HepG2 (cell line): ENCODE measurements around the gene PHIP.

Experiments used
- ARID2 ChIP-seq: sonication (generic); formaldehyde crosslinking; IDR thresholded peaks from 2 replicates; pipeline ENCODE4 v1.8.1; 2022; ENCODE audit warnings: mild to moderate bottlenecking, missing genetic modification reagents, borderline replicate concordance
- BCLAF1 ChIP-seq: fragments of 450-650 bp; IDR thresholded peaks from 2 replicates; pipeline ENCODE4 v1.6.1; 2017; ENCODE audit warnings: mild to moderate bottlenecking
- CTCF ChIP-seq: sonication (generic); formaldehyde crosslinking; IDR thresholded peaks from 2 replicates; pipeline ENCODE4 v1.5.0; 2020; ENCODE audit warnings: mild to moderate bottlenecking, missing genetic modification reagents, moderate library complexity
- MEF2D ChIP-seq: sonication (generic); formaldehyde crosslinking; IDR thresholded peaks from 2 replicates; pipeline ENCODE4 v1.5.1; 2020; ENCODE audit warnings: mild to moderate bottlenecking, missing genetic modification reagents
- PREB ChIP-seq: sonication (generic); formaldehyde crosslinking; IDR thresholded peaks from 2 replicates; pipeline ENCODE4 v1.4.0; 2020; ENCODE audit warnings: missing genetic modification reagents
- REST ChIP-seq, 2 experiments: IDR thresholded peaks; 2 replicates each; pipeline ENCODE4 v1.6.1; 2011 to 2012; ENCODE audit warnings: low read length in 2 of 2, borderline replicate concordance in 1 of 2, low read depth in 1 of 2, mild to moderate bottlenecking in 1 of 2, moderate library complexity in 1 of 2
- SMC3 ChIP-seq: IDR thresholded peaks from 2 replicates; pipeline ENCODE4 v1.6.1; 2011; ENCODE audit warnings: low read length, improper control_type of control experiment
- SPEN ChIP-seq: sonication (generic); formaldehyde crosslinking; IDR thresholded peaks from 2 replicates; pipeline ENCODE4 v1.5.1; 2020; ENCODE audit warnings: low read depth, mild to moderate bottlenecking, missing genetic modification reagents
- ZGPAT ChIP-seq: IDR thresholded peaks from 2 replicates; pipeline ENCODE4 v1.6.1; 2016; ENCODE audit warnings: mild to moderate bottlenecking
- ZNF614 ChIP-seq: IDR thresholded peaks from 2 replicates; pipeline ENCODE4 v1.6.1; 2018; ENCODE audit warnings: missing biosample characterization, missing genetic modification reagents, inconsistent platforms, borderline replicate concordance

- TF ChIP-seq PREB (CRISPR knock-in tag) (no peak), ARID2 (CRISPR knock-in tag) (no peak), ZNF614 (CRISPR knock-in tag) (no peak), SMC3 (no peak), BCLAF1 (no peak), MEF2D (CRISPR knock-in tag) (no peak), ZGPAT (no peak), SPEN (CRISPR knock-in tag) (no peak), CTCF (CRISPR knock-in tag) (no peak), REST (IDR thresholded peaks at IDR 0.05; ENCODE audit: borderline replicate concordance in 1 of 2, low read depth in 1 of 2, low read length in 2 of 2) (no peak)
These were observed 4.2 kb downstream of the PHIP start for GRCh38 chr6:79073888-79074287.
